CD4-positive, alpha-beta T cell treated with Interleukin-4 for 1 hour (primary cell): ENCODE data around the gene CXCL5.
"Not testable (repeated sequence)": the region's sequence is repeated elsewhere in the genome, so short reads cannot be mapped to it uniquely, and the experiment has no call there.

Experiments
- DNase-seq, 2 donors: peaks; one replicate each; pipeline ENCODE4 v3.0.0-alpha.2; 2020 to 2022

The CXCL5 gene

GRCh38 chr4:74014332-74014731 is 15.9 kb upstream of the CXCL5 start:
- DNase-seq: no peak

- no peak for DNase-seq
Measured at GRCh38 chr4:74013264-74013663, 14.8 kb upstream of the CXCL5 start.

GRCh38 chr4:74012130-74012529 is 13.7 kb upstream of the CXCL5 start:
- no peak for DNase-seq

- no peak for DNase-seq
Measured at GRCh38 chr4:74009307-74009706, 10.8 kb upstream of the CXCL5 start.

- no peak for DNase-seq
Measured at GRCh38 chr4:74006009-74006476, 7.6 kb upstream of the CXCL5 start.

GRCh38 chr4:74005528-74005927 is 7.1 kb upstream of the CXCL5 start:
- no peak for DNase-seq

GRCh38 chr4:74004668-74005067 is 6.2 kb upstream of the CXCL5 start:
- DNase-seq: no peak

- no peak for DNase-seq
Measured at GRCh38 chr4:74000301-74000700, 1.8 kb upstream of the CXCL5 start.

- DNase-seq: no peak
Measured at GRCh38 chr4:73992050-73992449, 6.4 kb downstream of the CXCL5 start.

GRCh38 chr4:73991742-73992000 is 6.8 kb downstream of the CXCL5 start:
- DNase-seq: no peak

GRCh38 chr4:73990988-73991741 is 7.3 kb downstream of the CXCL5 start:
- no peak for DNase-seq

- DNase-seq: no peak
Measured at GRCh38 chr4:73989928-73990327, 8.5 kb downstream of the CXCL5 start.

- DNase-seq: no peak
Measured at GRCh38 chr4:73989031-73989430, 9.4 kb downstream of the CXCL5 start.

GRCh38 chr4:73988061-73988460 is 10.4 kb downstream of the CXCL5 start, which contains the start of gene PPBP:
Gene PPBP, minus strand, starts transcription at chr4:73988190. Its CDS starts 87 bp downstream, at chr4:73988103.
- no peak for DNase-seq

- no peak for DNase-seq
Measured at GRCh38 chr4:73985528-73985852, 13.0 kb downstream of the CXCL5 start.

GRCh38 chr4:73984736-73985527 is 13.5 kb downstream of the CXCL5 start:
- no peak for DNase-seq

- DNase-seq: not testable (repeated sequence)
Measured at GRCh38 chr4:73981175-73981574, 17.3 kb downstream of the CXCL5 start.

- DNase-seq: no peak
Measured at GRCh38 chr4:73979407-73979957, 19.0 kb downstream of the CXCL5 start.

- DNase-seq: no peak
Measured at GRCh38 chr4:73978886-73979285, 19.6 kb downstream of the CXCL5 start.

GRCh38 chr4:73976716-73977115 is 21.8 kb downstream of the CXCL5 start:
- no peak for DNase-seq

- DNase-seq: no peak
Measured at GRCh38 chr4:73976217-73976616, 22.3 kb downstream of the CXCL5 start.

- DNase-seq: no peak
Measured at GRCh38 chr4:73974352-73974751, 24.1 kb downstream of the CXCL5 start.

- DNase-seq: no peak
Measured at GRCh38 chr4:73970945-73971344, 27.5 kb downstream of the CXCL5 start.

- DNase-seq: no peak
Measured at GRCh38 chr4:73970011-73970410, 28.5 kb downstream of the CXCL5 start.
